Measurements from ENCODE around the gene ME3.

ME3 gene

GRCh38 chr11:86488553-86488952 is 183.9 kb downstream of the ME3 start:
- Histone ChIP-seq H3K36me3 (ENCODE audit: control insufficient read depth, low read depth, low read length) (no peaks in the 10 kb centered on the region), H3K9ac (ENCODE audit: low read length) (no peak overlapping the region), H3K27ac (ENCODE audit: low read length) (no peak overlapping the region), H3K27me3 (ENCODE audit: control insufficient read depth, insufficient read depth, low read length) (no peaks in the 10 kb centered on the region), H3K4me3 (ENCODE audit: low read length) (no peak overlapping the region), H3K9me3 (ENCODE audit: control insufficient read depth, low read depth, low read length) (no peaks in the 10 kb centered on the region), H3K4me1 (ENCODE audit: control insufficient read depth, low read depth, low read length) (no peaks in the 10 kb centered on the region)

- H3K9me3 ChIP-seq (ENCODE audit: control insufficient read depth, low read depth, low read length) = no peaks in the 10 kb centered on the region
- no peak overlapping the region for H3K4me3 ChIP-seq (ENCODE audit: low read length)
- H3K27me3 ChIP-seq (ENCODE audit: control insufficient read depth, insufficient read depth, low read length) = no peaks in the 10 kb centered on the region
- no peaks in the 10 kb centered on the region for H3K4me1 ChIP-seq (ENCODE audit: control insufficient read depth, low read depth, low read length)
- no peaks in the 10 kb centered on the region for H3K36me3 ChIP-seq (ENCODE audit: control insufficient read depth, low read depth, low read length)
- no peak overlapping the region for H3K9ac ChIP-seq (ENCODE audit: low read length)
- no peak overlapping the region for H3K27ac ChIP-seq (ENCODE audit: low read length)
These were observed 184.7 kb downstream of the ME3 start for GRCh38 chr11:86487671-86488070.

- Histone ChIP-seq H3K27me3 (ENCODE audit: control insufficient read depth, insufficient read depth, low read length) (no peaks in the 10 kb centered on the region), H3K36me3 (ENCODE audit: control insufficient read depth, low read depth, low read length) (no peaks in the 10 kb centered on the region), H3K4me3 (ENCODE audit: low read length) (no peak overlapping the region), H3K4me1 (ENCODE audit: control insufficient read depth, low read depth, low read length) (no peaks in the 10 kb centered on the region), H3K9me3 (ENCODE audit: control insufficient read depth, low read depth, low read length) (no peaks in the 10 kb centered on the region), H3K9ac (ENCODE audit: low read length) (no peak overlapping the region), H3K27ac (ENCODE audit: low read length) (no peak overlapping the region)
These were observed 186.0 kb downstream of the ME3 start for GRCh38 chr11:86486261-86487030.

GRCh38 chr11:86484795-86485166 is 187.6 kb downstream of the ME3 start:
- Histone ChIP-seq H3K4me1 (ENCODE audit: control insufficient read depth, low read depth, low read length) (no peaks in the 10 kb centered on the region), H3K36me3 (ENCODE audit: control insufficient read depth, low read depth, low read length) (no peaks in the 10 kb centered on the region), H3K9ac (ENCODE audit: low read length) (no peak overlapping the region), H3K9me3 (ENCODE audit: control insufficient read depth, low read depth, low read length) (no peaks in the 10 kb centered on the region), H3K27ac (ENCODE audit: low read length) (no peak overlapping the region), H3K27me3 (ENCODE audit: control insufficient read depth, insufficient read depth, low read length) (no peaks in the 10 kb centered on the region), H3K4me3 (ENCODE audit: low read length) (no peak overlapping the region)

GRCh38 chr11:86483940-86484794 is 188.2 kb downstream of the ME3 start:
- no peak overlapping the region for H3K4me3 ChIP-seq (ENCODE audit: low read length)
- H3K9me3 ChIP-seq (ENCODE audit: control insufficient read depth, low read depth, low read length) = no peaks in the 10 kb centered on the region
- no peaks in the 10 kb centered on the region for H3K27me3 ChIP-seq (ENCODE audit: control insufficient read depth, insufficient read depth, low read length)
- no peaks in the 10 kb centered on the region for H3K36me3 ChIP-seq (ENCODE audit: control insufficient read depth, low read depth, low read length)
- H3K4me1 ChIP-seq (ENCODE audit: control insufficient read depth, low read depth, low read length) = no peaks in the 10 kb centered on the region
- H3K9ac ChIP-seq (ENCODE audit: low read length) = no peak overlapping the region
- no peak overlapping the region for H3K27ac ChIP-seq (ENCODE audit: low read length)

- Histone ChIP-seq H3K27ac (ENCODE audit: low read length) (no peak overlapping the region), H3K9ac (ENCODE audit: low read length) (no peak overlapping the region), H3K36me3 (ENCODE audit: control insufficient read depth, low read depth, low read length) (no peaks in the 10 kb centered on the region), H3K9me3 (ENCODE audit: control insufficient read depth, low read depth, low read length) (no peaks in the 10 kb centered on the region), H3K4me3 (ENCODE audit: low read length) (no peak overlapping the region), H3K4me1 (ENCODE audit: control insufficient read depth, low read depth, low read length) (no peaks in the 10 kb centered on the region), H3K27me3 (ENCODE audit: control insufficient read depth, insufficient read depth, low read length) (no peaks in the 10 kb centered on the region)
These were observed 188.8 kb downstream of the ME3 start for GRCh38 chr11:86483610-86483939.

GRCh38 chr11:86482692-86483091 is 189.7 kb downstream of the ME3 start:
- Histone ChIP-seq H3K27me3 (ENCODE audit: control insufficient read depth, insufficient read depth, low read length) (no peaks in the 10 kb centered on the region), H3K36me3 (ENCODE audit: control insufficient read depth, low read depth, low read length) (no peaks in the 10 kb centered on the region), H3K4me3 (ENCODE audit: low read length) (no peak overlapping the region), H3K9me3 (ENCODE audit: control insufficient read depth, low read depth, low read length) (no peaks in the 10 kb centered on the region), H3K4me1 (ENCODE audit: control insufficient read depth, low read depth, low read length) (no peaks in the 10 kb centered on the region), H3K27ac (ENCODE audit: low read length) (no peak overlapping the region), H3K9ac (ENCODE audit: low read length) (no peak overlapping the region)

GRCh38 chr11:86481399-86481798 is 191.0 kb downstream of the ME3 start:
- Histone ChIP-seq H3K9me3 (ENCODE audit: control insufficient read depth, low read depth, low read length) (no peaks in the 10 kb centered on the region), H3K9ac (ENCODE audit: low read length) (no peak overlapping the region), H3K36me3 (ENCODE audit: control insufficient read depth, low read depth, low read length) (no peaks in the 10 kb centered on the region), H3K27me3 (ENCODE audit: control insufficient read depth, insufficient read depth, low read length) (no peaks in the 10 kb centered on the region), H3K4me1 (ENCODE audit: control insufficient read depth, low read depth, low read length) (no peaks in the 10 kb centered on the region), H3K27ac (ENCODE audit: low read length) (no peak overlapping the region), H3K4me3 (ENCODE audit: low read length) (no peak overlapping the region)

- H3K4me1 ChIP-seq (ENCODE audit: control insufficient read depth, low read depth, low read length) = no peaks in the 10 kb centered on the region
- H3K27me3 ChIP-seq (ENCODE audit: control insufficient read depth, insufficient read depth, low read length) = no peaks in the 10 kb centered on the region
- no peak overlapping the region for H3K9ac ChIP-seq (ENCODE audit: low read length)
- no peaks in the 10 kb centered on the region for H3K9me3 ChIP-seq (ENCODE audit: control insufficient read depth, low read depth, low read length)
- no peak overlapping the region for H3K4me3 ChIP-seq (ENCODE audit: low read length)
- H3K27ac ChIP-seq (ENCODE audit: low read length) = no peak overlapping the region
- H3K36me3 ChIP-seq (ENCODE audit: control insufficient read depth, low read depth, low read length) = no peaks in the 10 kb centered on the region
These were observed 194.1 kb downstream of the ME3 start for GRCh38 chr11:86478348-86478747.

GRCh38 chr11:86477495-86478155 is 194.8 kb downstream of the ME3 start:
- H3K9me3 ChIP-seq (ENCODE audit: control insufficient read depth, low read depth, low read length) = no peaks in the 10 kb centered on the region
- H3K27me3 ChIP-seq (ENCODE audit: control insufficient read depth, insufficient read depth, low read length) = no peaks in the 10 kb centered on the region
- no peaks in the 10 kb centered on the region for H3K4me1 ChIP-seq (ENCODE audit: control insufficient read depth, low read depth, low read length)
- no peak overlapping the region for H3K27ac ChIP-seq (ENCODE audit: low read length)
- no peak overlapping the region for H3K4me3 ChIP-seq (ENCODE audit: low read length)
- H3K9ac ChIP-seq (ENCODE audit: low read length) = no peak overlapping the region
- no peaks in the 10 kb centered on the region for H3K36me3 ChIP-seq (ENCODE audit: control insufficient read depth, low read depth, low read length)

- H3K4me3 ChIP-seq (ENCODE audit: low read length) = no peak overlapping the region
- H3K9me3 ChIP-seq (ENCODE audit: control insufficient read depth, low read depth, low read length) = no peaks in the 10 kb centered on the region
- no peaks in the 10 kb centered on the region for H3K4me1 ChIP-seq (ENCODE audit: control insufficient read depth, low read depth, low read length)
- H3K27ac ChIP-seq (ENCODE audit: low read length) = no peak overlapping the region
- no peaks in the 10 kb centered on the region for H3K36me3 ChIP-seq (ENCODE audit: control insufficient read depth, low read depth, low read length)
- no peaks in the 10 kb centered on the region for H3K27me3 ChIP-seq (ENCODE audit: control insufficient read depth, insufficient read depth, low read length)
- no peak overlapping the region for H3K9ac ChIP-seq (ENCODE audit: low read length)
These were observed 196.1 kb downstream of the ME3 start for GRCh38 chr11:86476109-86476861.

Data from iPS-18a (cell line).